Lower lobe of right lung (tissue), 2 donors: ENCODE results near the gene SAMD14. TPM values are rescaled to one million over a fixed set of nuclear protein-coding genes. Genes with fewer than 3 reads are reported as not detected.

Experiments
- ATAC-seq, 2 donors: fragments of 200-7000 bp; cut with Tn5 transposase; one replicate each; pipeline ENCODE4 v1.9.1; 2020 to 2022; ENCODE audit warnings: mild to moderate bottlenecking in 2 of 2, moderate library complexity in 2 of 2
- DNase-seq: peaks from one replicate; pipeline ENCODE4 v3.0.0-alpha.2; 2020
- H3K27ac ChIP-seq: fragments of 200-600 bp; one replicate; pipeline ENCODE4 v1.8.0; 2022
- H3K27me3 ChIP-seq: fragments of 200-600 bp; one replicate; pipeline ENCODE4 v1.8.0; 2022; ENCODE audit warnings: low read depth
- H3K36me3 ChIP-seq: fragments of 200-600 bp; one replicate; pipeline ENCODE4 v1.8.0; 2022; ENCODE audit warnings: mild to moderate bottlenecking
- H3K4me1 ChIP-seq: fragments of 200-600 bp; one replicate; pipeline ENCODE4 v1.8.0; 2022
- H3K4me3 ChIP-seq: fragments of 200-600 bp; one replicate; pipeline ENCODE4 v1.8.0; 2022; ENCODE audit warnings: mild to moderate bottlenecking
- H3K9me3 ChIP-seq: fragments of 200-600 bp; one replicate; pipeline ENCODE4 v1.8.0; 2022
- CTCF ChIP-seq: fragments of 200-600 bp; IDR thresholded peaks from one replicate; pipeline ENCODE4 v1.8.0; 2022; ENCODE audit warnings: antibody characterized with exemption, mild to moderate bottlenecking
- intact Hi-C: fragments of 100-400 bp; cut with DNase I; formaldehyde crosslinking; loops from one replicate; pipeline ENCODE4 v1.11.0; 2022
- total RNA-seq: library from RNA; stranded (reverse); fragmentation: NEBNext Ultra II Directional; extraction: Animal tissue kit (Norgen Biotek cat#: 25700); gene quantifications from one replicate; pipeline ENCODE4 v1.2.1, GENCODE V29; 2021
- donor health status: DM: no; HTN: yes; CAD: no; lungs with severe emphysema.

The SAMD14 gene
- total RNA-seq, 1 donor from 2014 or later: 9.2 TPM

GRCh38 chr17:50145532-50146229 is 15.7 kb upstream of the SAMD14 start:
- peaks cover 61% of the 10 kb centered on the region for H3K36me3 ChIP-seq
- peaks cover 58% of the 10 kb centered on the region for H3K4me1 ChIP-seq
- peak overlapping the region; percentile 78 for H3K4me3 ChIP-seq
- no peaks in the 10 kb centered on the region for H3K27me3 ChIP-seq
- peak overlapping the region; percentile 86 for H3K27ac ChIP-seq
- ATAC-seq (no peak), DNase-seq (no peak)
- intact Hi-C loops: no loop called here
- no peaks in the 10 kb centered on the region for H3K9me3 ChIP-seq
- no peak for TF ChIP-seq CTCF

GRCh38 chr17:50144845-50145531 is 15.0 kb upstream of the SAMD14 start:
- Histone ChIP-seq H3K36me3 (peaks cover 68% of the 10 kb centered on the region), H3K4me1 (peaks cover 65% of the 10 kb centered on the region), H3K27ac (no peak overlapping the region), H3K4me3 (no peak overlapping the region), H3K9me3 (no peaks in the 10 kb centered on the region), H3K27me3 (no peaks in the 10 kb centered on the region)
- TF ChIP-seq CTCF: no peak
- ATAC-seq: no peak
- intact Hi-C loops: no loop called here
- DNase-seq: no peak

GRCh38 chr17:50144355-50144754 is 14.4 kb upstream of the SAMD14 start:
- no peak overlapping the region for H3K27ac ChIP-seq
- no peak overlapping the region for H3K4me3 ChIP-seq
- ATAC-seq (no peak), DNase-seq (no peak)
- no peak for TF ChIP-seq CTCF
- H3K9me3 ChIP-seq: no peaks in the 10 kb centered on the region
- peaks cover 73% of the 10 kb centered on the region for H3K36me3 ChIP-seq
- no peaks in the 10 kb centered on the region for H3K27me3 ChIP-seq
- peaks cover 69% of the 10 kb centered on the region for H3K4me1 ChIP-seq
- intact Hi-C loops: no loop called here

GRCh38 chr17:50143461-50144176 is 13.7 kb upstream of the SAMD14 start:
- no peak overlapping the region for H3K4me3 ChIP-seq
- peaks cover 80% of the 10 kb centered on the region for H3K36me3 ChIP-seq
- no peaks in the 10 kb centered on the region for H3K27me3 ChIP-seq
- TF ChIP-seq CTCF: no peak
- H3K27ac ChIP-seq: no peak overlapping the region
- ATAC-seq (no peak), DNase-seq (no peak)
- H3K9me3 ChIP-seq: no peaks in the 10 kb centered on the region
- H3K4me1 ChIP-seq: peaks cover 73% of the 10 kb centered on the region
- intact Hi-C loops: no loop called here

GRCh38 chr17:50141745-50142110 is 11.8 kb upstream of the SAMD14 start:
- DNase-seq: no peak
- peaks cover 56% of the 10 kb centered on the region for H3K4me1 ChIP-seq
- intact Hi-C loops: no loop called here
- H3K4me3 ChIP-seq: no peak overlapping the region
- H3K36me3 ChIP-seq: peaks cover 91% of the 10 kb centered on the region
- TF ChIP-seq CTCF: no peak
- no peaks in the 10 kb centered on the region for H3K27me3 ChIP-seq
- no peaks in the 10 kb centered on the region for H3K9me3 ChIP-seq
- ATAC-seq: no peak
- H3K27ac ChIP-seq: peak overlapping the region; percentile 49
